HEK293T (cell line): ENCODE data around the gene SPDL1.

Source experiments
- ARNT ChIP-seq: fragments of 450-650 bp; IDR thresholded peaks from 2 replicates; pipeline ENCODE4 v1.6.1; 2017; ENCODE audit warnings: mild to moderate bottlenecking
- BHLHE40 ChIP-seq: fragments of 450-650 bp; IDR thresholded peaks from 2 replicates; pipeline ENCODE4 v1.6.1; 2016; ENCODE audit warnings: mild to moderate bottlenecking, moderate library complexity, borderline replicate concordance
- FOXA1 ChIP-seq: fragments of 450-650 bp; IDR thresholded peaks from 2 replicates; pipeline ENCODE4 v1.6.1; 2016; ENCODE audit warnings: mild to moderate bottlenecking
- FOXK2 ChIP-seq: fragments of 450-650 bp; IDR thresholded peaks from 2 replicates; pipeline ENCODE4 v1.6.1; 2016; ENCODE audit warnings: mild to moderate bottlenecking
- HDGF ChIP-seq: fragments of 450-650 bp; IDR thresholded peaks from 2 replicates; pipeline ENCODE4 v1.6.1; 2017; ENCODE audit warnings: antibody characterized with exemption, borderline replicate concordance
- LEF1 ChIP-seq: fragments of 450-650 bp; IDR thresholded peaks from 2 replicates; pipeline ENCODE4 v1.6.1; 2017; ENCODE audit warnings: mild to moderate bottlenecking, borderline replicate concordance
- SP1 ChIP-seq: fragments of 450-650 bp; IDR thresholded peaks from 2 replicates; pipeline ENCODE4 v1.6.1; 2017
- SUZ12 ChIP-seq: fragments of 450-650 bp; IDR thresholded peaks from 2 replicates; pipeline ENCODE4 v1.6.1; 2016; ENCODE audit warnings: mild to moderate bottlenecking
- TARDBP ChIP-seq: fragments of 450-650 bp; IDR thresholded peaks from 2 replicates; pipeline ENCODE4 v1.6.1; 2016
- ZNF384 ChIP-seq: fragments of 450-650 bp; IDR thresholded peaks from 2 replicates; pipeline ENCODE4 v1.6.1; 2016
- TF ChIP-seq, protein P1 (sequence below): fragments of 450-650 bp; IDR thresholded peaks from 2 replicates; pipeline ENCODE4 v1.6.1; 2016

DNA sequence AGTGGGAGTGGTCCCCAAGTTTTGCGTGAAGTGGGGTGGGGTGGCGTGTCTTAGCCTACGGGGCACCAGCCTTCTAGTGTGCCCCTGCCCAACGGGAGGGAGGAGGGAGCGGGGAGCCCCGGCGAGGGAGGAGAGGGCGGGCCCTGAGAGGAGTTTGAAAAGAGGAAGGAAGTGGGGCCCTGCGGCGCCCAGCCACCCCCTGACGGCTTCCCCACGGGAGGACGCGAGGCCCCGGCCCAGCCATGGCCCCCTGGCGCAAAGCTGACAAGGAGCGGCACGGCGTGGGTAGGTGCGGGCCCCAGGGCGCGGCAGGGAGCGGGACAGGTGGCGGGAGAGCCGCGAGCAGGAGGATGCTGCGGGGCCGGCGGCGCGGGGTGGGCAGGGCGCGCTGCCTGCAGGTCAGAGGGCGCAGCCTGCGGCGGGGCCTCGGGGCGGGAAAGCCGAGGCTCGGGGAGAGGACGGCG lies 53.5 kb downstream of the SPDL1 start, which contains the start of gene DOCK2:
- TF ChIP-seq FOXK2, result no peak
- TF ChIP-seq BHLHE40, result no peak
- TF ChIP-seq LEF1, result no peak
- TF ChIP-seq FOXA1, result no peak
- no peak for TF ChIP-seq SP1
- no peak for TF ChIP-seq TARDBP
- TF ChIP-seq, protein P1, sequence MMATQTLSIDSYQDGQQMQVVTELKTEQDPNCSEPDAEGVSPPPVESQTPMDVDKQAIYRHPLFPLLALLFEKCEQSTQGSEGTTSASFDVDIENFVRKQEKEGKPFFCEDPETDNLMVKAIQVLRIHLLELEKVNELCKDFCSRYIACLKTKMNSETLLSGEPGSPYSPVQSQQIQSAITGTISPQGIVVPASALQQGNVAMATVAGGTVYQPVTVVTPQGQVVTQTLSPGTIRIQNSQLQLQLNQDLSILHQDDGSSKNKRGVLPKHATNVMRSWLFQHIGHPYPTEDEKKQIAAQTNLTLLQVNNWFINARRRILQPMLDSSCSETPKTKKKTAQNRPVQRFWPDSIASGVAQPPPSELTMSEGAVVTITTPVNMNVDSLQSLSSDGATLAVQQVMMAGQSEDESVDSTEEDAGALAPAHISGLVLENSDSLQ, result no peak
- no peak for TF ChIP-seq ZNF384
- TF ChIP-seq HDGF, result no peak
- TF ChIP-seq ARNT, result no peak
- no peak for TF ChIP-seq SUZ12
